IMR-90 (cell line): ENCODE measurements around the gene CACNG5.

Source experiments
- BHLHE40 ChIP-seq: fragments of 150-350 bp; IDR thresholded peaks from 2 replicates; pipeline ENCODE4 v1.6.1; 2016; ENCODE audit warnings: mild to moderate bottlenecking, low read depth, low read length
- CEBPB ChIP-seq: IDR thresholded peaks from 2 replicates; pipeline ENCODE4 v1.6.1; 2012; ENCODE audit warnings: low read depth, low read length, improper control_type of control experiment
- CHD1 ChIP-seq: IDR thresholded peaks from 2 replicates; pipeline ENCODE4 v1.6.1; 2012; ENCODE audit warnings: low read depth, low read length, improper control_type of control experiment
- CTCF ChIP-seq: conservative IDR thresholded peaks from 2 replicates; pipeline ENCODE4 v1.5.1; 2012; ENCODE audit warnings: mild to moderate bottlenecking, low read depth, low read length, improper control_type of control experiment
- ELK1 ChIP-seq: fragments of 150-350 bp; IDR thresholded peaks from 2 replicates; pipeline ENCODE4 v1.6.1; 2016; ENCODE audit warnings: low read depth, mild to moderate bottlenecking, low read length, moderate library complexity, borderline replicate concordance
- MAFK ChIP-seq: IDR thresholded peaks from 2 replicates; pipeline ENCODE4 v1.6.1; 2012; ENCODE audit warnings: low read depth, low read length, improper control_type of control experiment
- MAZ ChIP-seq: IDR thresholded peaks from 2 replicates; pipeline ENCODE4 v1.6.1; 2012; ENCODE audit warnings: low read depth, mild to moderate bottlenecking, low read length, improper control_type of control experiment, moderate library complexity, borderline replicate concordance
- MXI1 ChIP-seq: IDR thresholded peaks from 2 replicates; pipeline ENCODE4 v1.6.1; 2012; ENCODE audit warnings: low read depth, mild to moderate bottlenecking, low read length, moderate library complexity, borderline replicate concordance
- POLR2A ChIP-seq: IDR thresholded peaks from 2 replicates; pipeline ENCODE4 v1.6.1; 2012; ENCODE audit warnings: mild to moderate bottlenecking, low read depth, low read length
- RAD21 ChIP-seq: IDR thresholded peaks from 2 replicates; pipeline ENCODE4 v1.6.1; 2012; ENCODE audit warnings: low read length, improper control_type of control experiment
- RCOR1 ChIP-seq: IDR thresholded peaks from 2 replicates; pipeline ENCODE4 v1.6.1; 2012; ENCODE audit warnings: mild to moderate bottlenecking, low read length, improper control_type of control experiment; ENCODE audit not compliant: insufficient replicate concordance
- RFX5 ChIP-seq: IDR thresholded peaks from 2 replicates; pipeline ENCODE4 v1.8.0; 2012; ENCODE audit warnings: low read depth, mild to moderate bottlenecking, low read length, moderate library complexity
- SMC3 ChIP-seq: fragments of 150-350 bp; IDR thresholded peaks from 2 replicates; pipeline ENCODE4 v1.6.1; 2016; ENCODE audit warnings: low read depth, mild to moderate bottlenecking, antibody characterized with exemption, low read length, moderate library complexity
- USF2 ChIP-seq: fragments of 150-350 bp; IDR thresholded peaks from 2 replicates; pipeline ENCODE4 v1.6.1; 2017; ENCODE audit warnings: mild to moderate bottlenecking, antibody characterized with exemption, low read length, low read depth

GRCh38 chr17:66925811-66926500 is 91.0 kb downstream of the CACNG5 start:
- no peak for TF ChIP-seq CTCF
- no peak for TF ChIP-seq MAFK
- TF ChIP-seq ELK1, result no peak
- no peak for TF ChIP-seq POLR2A
- no peak for TF ChIP-seq RFX5
- TF ChIP-seq CHD1, result no peak
- TF ChIP-seq SMC3, result no peak
- TF ChIP-seq RCOR1, result no peak
- TF ChIP-seq RAD21, result no peak
- no peak for TF ChIP-seq USF2
- TF ChIP-seq CEBPB, result no peak
- no peak for TF ChIP-seq MAZ
- no peak for TF ChIP-seq MXI1
- no peak for TF ChIP-seq BHLHE40
